ENCODE data around the gene TPPP2.

GRCh38 chr14:21020977-21021545 lies 9.0 kb upstream of the TPPP2 start:
- TF ChIP-seq CTCF (IDR thresholded peaks at IDR 0.05) (no peak), POLR2A (IDR thresholded peaks at IDR 0.05) (no peak)
